Neutrophil (primary cell): ENCODE results near the gene ARTN.

Source experiments
- H3K27ac ChIP-seq: fragments of 200-600 bp; sonication (generic); 2 replicates; pipeline ENCODE4 v1.5.1; 2016; ENCODE audit warnings: mild to moderate bottlenecking, moderate library complexity
- H3K27me3 ChIP-seq: fragments of 200-600 bp; sonication (generic); 2 replicates; pipeline ENCODE4 v1.6.0; 2016; ENCODE audit warnings: mild to moderate bottlenecking
- H3K36me3 ChIP-seq: fragments of 200-600 bp; sonication (generic); 2 replicates; pipeline ENCODE4 v1.5.1; 2017
- H3K4me1 ChIP-seq, 2 experiments: fragments of 200-600 bp in 1 of 2; sonication (generic) in 1 of 2; 1 replicate in 1 of 2; 2 replicates in 1 of 2; pipeline versions ENCODE4 v1.5.1 to v1.6.1; 2013 to 2016; ENCODE audit warnings: low read depth in 1 of 2, low read length in 1 of 2, mild to moderate bottlenecking in 1 of 2, moderate library complexity in 1 of 2; ENCODE audit not compliant: control insufficient read depth in 1 of 2, insufficient read depth in 1 of 2
- H3K4me3 ChIP-seq, 2 experiments: fragments of 200-600 bp in 1 of 2; sonication (generic) in 1 of 2; 1 replicate in 1 of 2; 2 replicates in 1 of 2; pipeline ENCODE4 v1.5.1; 2013 to 2016; ENCODE audit warnings: low read depth in 1 of 2, low read length in 1 of 2, mild to moderate bottlenecking in 1 of 2, moderate library complexity in 1 of 2
- H3K9me3 ChIP-seq: fragments of 200-600 bp; sonication (generic); 2 replicates; pipeline ENCODE4 v1.5.1; 2016
- CTCF ChIP-seq: fragments of 200-600 bp; sonication (generic); IDR thresholded peaks from 2 replicates; pipeline ENCODE4 v1.5.1; 2016; ENCODE audit warnings: antibody characterized with exemption

The ARTN gene

GRCh38 chr1:43898981-43899380 is 34.6 kb upstream of the ARTN start:
- peaks cover 11% of the 10 kb centered on the region for H3K36me3 ChIP-seq
- no peaks in the 10 kb centered on the region for H3K27me3 ChIP-seq
- no peak for TF ChIP-seq CTCF
- no peaks in the 10 kb centered on the region for H3K4me1 ChIP-seq
- H3K9me3 ChIP-seq: no peaks in the 10 kb centered on the region
- H3K27ac ChIP-seq: no peak overlapping the region
- H3K4me3 ChIP-seq: no peak overlapping the region

- TF ChIP-seq CTCF: no peak
- H3K27me3 ChIP-seq: no peaks in the 10 kb centered on the region
Observed at GRCh38 chr1:43900386-43900785, 33.2 kb upstream of the ARTN start.

GRCh38 chr1:43901196-43901961 is 32.2 kb upstream of the ARTN start:
- no peak for TF ChIP-seq CTCF
- H3K4me1 ChIP-seq: no peaks in the 10 kb centered on the region
- H3K27ac ChIP-seq: no peak overlapping the region
- no peaks in the 10 kb centered on the region for H3K9me3 ChIP-seq
- no peaks in the 10 kb centered on the region for H3K27me3 ChIP-seq
- H3K36me3 ChIP-seq: peaks cover 5% of the 10 kb centered on the region
- H3K4me3 ChIP-seq: no peak overlapping the region

More at GRCh38 chr1:43900386-43900785, 33.2 kb upstream of the ARTN start:
- H3K4me1 ChIP-seq: no peaks in the 10 kb centered on the region
- no peak overlapping the region for H3K4me3 ChIP-seq
- no peaks in the 10 kb centered on the region for H3K9me3 ChIP-seq
- H3K36me3 ChIP-seq: peaks cover 8% of the 10 kb centered on the region
- no peak overlapping the region for H3K27ac ChIP-seq

GRCh38 chr1:43902058-43902831 is 31.4 kb upstream of the ARTN start:
- Histone ChIP-seq H3K27me3 (no peaks in the 10 kb centered on the region), H3K27ac (no peak overlapping the region), H3K4me1 (no peaks in the 10 kb centered on the region), H3K4me3 (no peak overlapping the region), H3K36me3 (peaks cover 5% of the 10 kb centered on the region), H3K9me3 (no peaks in the 10 kb centered on the region)
- no peak for TF ChIP-seq CTCF

GRCh38 chr1:43904660-43905551 is 28.7 kb upstream of the ARTN start:
- no peaks in the 10 kb centered on the region for H3K36me3 ChIP-seq
- TF ChIP-seq CTCF: no peak
- H3K27ac ChIP-seq: no peak overlapping the region
- H3K27me3 ChIP-seq: no peaks in the 10 kb centered on the region
- no peaks in the 10 kb centered on the region for H3K9me3 ChIP-seq
- no peak overlapping the region for H3K4me3 ChIP-seq
- no peaks in the 10 kb centered on the region for H3K4me1 ChIP-seq
